Dendritic cell treated with granulocyte-macrophage colony-stimulating factor and Interleukin-4, amounts not matched to agents 40 ng/mL and 50 ng/mL, for 4 days (primary cell): ENCODE results near the gene ETV3L.
"Not testable (repeated sequence)": the region's sequence is repeated elsewhere in the genome, so short reads cannot be mapped to it uniquely, and the experiment has no call there.

Experiments used
- H3K27ac Mint-ChIP-seq: one replicate; pipeline ENCODE4 v1.8.0; 2022; ENCODE audit warnings: mild to moderate bottlenecking, mixed read lengths
- H3K27me3 Mint-ChIP-seq: one replicate; pipeline ENCODE4 v1.8.0; 2022; ENCODE audit warnings: mild to moderate bottlenecking, mixed read lengths
- H3K36me3 Mint-ChIP-seq: one replicate; pipeline ENCODE4 v1.8.0; 2022; ENCODE audit warnings: low read depth, mixed read lengths
- H3K4me1 Mint-ChIP-seq: one replicate; pipeline ENCODE4 v1.8.0; 2022; ENCODE audit warnings: low read depth, mixed read lengths
- H3K4me3 Mint-ChIP-seq: one replicate; pipeline ENCODE4 v1.8.0; 2022; ENCODE audit warnings: mild to moderate bottlenecking, moderate library complexity, mixed read lengths
- H3K9me3 Mint-ChIP-seq: one replicate; pipeline ENCODE4 v1.8.0; 2022; ENCODE audit warnings: mixed read lengths
- intact Hi-C: fragments of 100-400 bp; cut with micrococcal nuclease; formaldehyde crosslinking; loops from one replicate; pipeline ENCODE4 v1.15.0; 2022

ETV3L gene

DNA sequence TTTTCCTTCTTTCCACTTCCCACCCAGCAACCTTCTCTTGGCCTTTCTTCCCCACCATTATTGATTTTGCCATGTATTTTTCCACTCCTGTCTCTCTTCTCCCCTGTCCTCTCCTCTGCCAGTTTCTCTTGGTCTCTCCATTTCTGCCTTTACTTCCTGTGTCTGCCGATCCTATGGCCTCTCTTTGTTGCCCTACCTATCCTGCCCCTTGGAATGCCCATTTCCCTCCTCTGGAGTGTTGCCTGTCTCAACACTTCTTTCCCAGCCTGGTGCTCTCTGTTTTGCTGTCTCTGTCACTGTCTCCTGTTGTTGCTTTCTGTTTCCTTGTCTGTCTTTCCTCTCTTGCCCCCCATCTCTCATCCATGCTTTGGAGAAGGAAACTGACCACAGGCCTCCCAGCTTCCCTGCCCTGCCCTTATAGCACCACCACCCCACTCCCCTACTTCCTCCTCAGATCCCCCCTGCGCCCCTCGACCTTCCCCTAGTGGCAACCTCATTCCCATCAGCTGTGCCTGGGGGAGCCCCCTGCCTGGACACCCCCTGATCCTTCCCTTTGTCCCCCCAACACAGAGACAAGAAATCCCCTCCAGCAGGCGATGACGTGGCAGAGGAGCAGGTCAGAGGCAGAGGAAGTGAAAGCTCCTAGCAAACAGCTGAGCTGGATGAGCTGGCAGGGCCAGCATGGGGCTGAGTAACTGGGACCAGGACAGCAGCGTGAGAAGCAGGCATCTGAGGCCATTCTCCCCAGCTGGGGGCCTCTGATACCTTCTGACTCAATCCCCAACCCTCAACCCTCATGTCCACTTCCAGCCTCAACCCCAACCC lies 6.6 kb upstream of the ETV3L start:
- no peaks in the 10 kb centered on the region for H3K36me3 Mint-ChIP-seq
- peaks cover 19% of the 10 kb centered on the region for H3K27me3 Mint-ChIP-seq
- H3K9me3 Mint-ChIP-seq, result no peaks in the 10 kb centered on the region
- peak overlapping the region; percentile 44 for H3K4me3 Mint-ChIP-seq
- H3K27ac Mint-ChIP-seq, result peak overlapping the region; percentile 90
- H3K4me1 Mint-ChIP-seq, result peaks cover 89% of the 10 kb centered on the region
- intact Hi-C loops, result loop anchor here (1.0 to 5.0 kb wide), 2 partner anchors 31 to 51 kb away; no protein-coding TSS in a partner anchor

DNA sequence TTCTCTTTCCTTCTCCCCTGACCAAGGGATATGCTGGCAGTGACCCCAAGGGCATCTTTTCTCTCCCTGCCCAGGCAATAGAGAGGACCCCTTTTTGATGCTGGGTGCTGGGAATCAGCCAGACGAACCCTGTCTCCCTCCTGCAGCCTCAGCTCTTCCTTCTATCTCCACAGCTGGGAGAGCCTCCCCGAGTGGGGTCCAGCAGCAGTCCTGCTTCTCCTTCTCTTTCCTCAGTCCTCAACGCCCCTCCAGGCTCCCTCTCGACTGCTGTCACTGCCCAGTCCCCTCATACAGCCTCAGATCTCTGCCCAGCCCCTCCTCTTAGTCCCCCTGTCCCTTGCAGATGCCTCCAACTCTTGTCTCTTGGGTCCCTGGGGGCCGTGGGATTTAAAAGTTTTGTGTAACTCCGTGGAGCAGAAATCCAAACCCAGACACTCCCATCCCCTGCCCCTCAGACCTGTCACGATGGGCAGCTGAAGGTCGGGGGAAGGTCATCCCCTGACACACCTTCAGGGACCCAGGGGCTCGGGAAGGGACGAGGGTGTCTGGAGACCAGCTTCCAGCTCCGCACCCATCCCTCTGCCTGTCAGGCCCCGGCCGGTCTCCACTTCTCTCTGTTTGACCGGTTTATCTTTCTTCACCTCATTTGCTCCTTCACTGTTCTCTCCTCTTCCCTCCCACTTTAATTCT lies 5.8 kb upstream of the ETV3L start:
- no peaks in the 10 kb centered on the region for H3K9me3 Mint-ChIP-seq
- no peak overlapping the region for H3K4me3 Mint-ChIP-seq
- intact Hi-C loops, result loop anchor here (5.0 kb wide), 1 partner anchor 52 kb away; no protein-coding TSS in a partner anchor
- H3K27ac Mint-ChIP-seq, result peak overlapping the region; percentile 90
- H3K4me1 Mint-ChIP-seq, result peaks cover 87% of the 10 kb centered on the region
- H3K27me3 Mint-ChIP-seq, result peaks cover 18% of the 10 kb centered on the region
- no peaks in the 10 kb centered on the region for H3K36me3 Mint-ChIP-seq

DNA sequence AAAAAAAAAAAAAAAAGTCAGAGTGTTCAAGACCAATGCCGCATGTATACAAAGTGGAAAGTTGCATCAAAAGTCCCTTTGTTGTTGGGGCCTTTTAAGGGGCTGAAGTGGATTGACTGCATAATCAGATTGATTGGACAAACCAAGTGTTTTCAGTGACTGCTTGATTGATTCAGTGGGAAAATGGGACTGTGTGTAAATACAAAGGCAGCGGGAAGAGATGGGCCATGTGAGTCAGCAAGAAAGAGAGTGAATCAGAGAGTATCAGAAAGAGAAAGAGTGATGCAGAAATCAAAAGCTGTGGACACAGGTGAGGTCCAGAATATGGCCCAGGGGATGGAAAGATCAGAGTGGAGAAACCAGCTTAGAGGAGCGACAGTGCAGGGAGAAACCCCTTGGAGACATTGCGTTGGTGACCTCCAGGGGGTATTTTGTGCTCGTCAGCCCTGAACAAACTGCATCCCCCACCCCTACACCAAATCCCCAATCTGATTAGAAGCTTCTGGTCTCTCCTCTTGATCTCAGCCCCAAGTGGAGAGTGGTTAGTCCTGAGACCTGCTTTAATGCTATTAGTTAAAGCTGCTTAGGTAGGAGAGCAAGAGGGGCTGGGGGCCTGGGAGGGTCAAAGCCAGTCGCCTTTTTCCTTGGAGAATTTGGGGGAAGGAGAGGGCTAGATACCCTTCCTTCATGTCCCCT lies 5.1 kb upstream of the ETV3L start:
- Mint-ChIP-seq H3K27me3 (peaks cover 18% of the 10 kb centered on the region), H3K4me1 (peaks cover 81% of the 10 kb centered on the region), H3K27ac (peak overlapping the region; percentile 90), H3K4me3 (no peak overlapping the region), H3K9me3 (no peaks in the 10 kb centered on the region), H3K36me3 (no peaks in the 10 kb centered on the region)
- intact Hi-C loops, result loop anchor here (5.0 kb wide), 1 partner anchor 53 kb away; no protein-coding TSS in a partner anchor

DNA sequence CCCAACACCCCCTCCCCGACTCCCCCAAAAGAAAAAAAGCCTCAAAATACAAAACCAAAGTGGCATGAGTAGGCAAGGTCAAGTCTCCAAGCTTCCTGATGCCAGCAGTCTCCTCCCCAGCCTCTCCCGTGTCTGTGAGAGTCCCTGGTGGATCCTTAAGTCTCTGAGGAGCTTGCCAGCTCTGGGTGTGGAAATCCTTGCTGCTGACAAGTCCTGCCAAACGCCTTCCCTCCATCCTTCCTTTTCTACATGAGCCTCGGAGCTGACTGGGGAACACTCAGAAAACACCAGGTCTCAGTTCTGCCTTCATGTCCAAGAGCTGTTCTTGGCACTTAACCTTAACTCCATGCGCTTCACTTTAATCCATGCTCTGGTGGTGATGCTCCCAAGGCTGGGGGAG lies 3.7 kb upstream of the ETV3L start:
- Mint-ChIP-seq H3K27ac (no peak overlapping the region), H3K4me1 (peaks cover 80% of the 10 kb centered on the region), H3K27me3 (peaks cover 14% of the 10 kb centered on the region), H3K9me3 (no peaks in the 10 kb centered on the region), H3K4me3 (no peak overlapping the region), H3K36me3 (no peaks in the 10 kb centered on the region)
- intact Hi-C loops, result no loop called here

DNA sequence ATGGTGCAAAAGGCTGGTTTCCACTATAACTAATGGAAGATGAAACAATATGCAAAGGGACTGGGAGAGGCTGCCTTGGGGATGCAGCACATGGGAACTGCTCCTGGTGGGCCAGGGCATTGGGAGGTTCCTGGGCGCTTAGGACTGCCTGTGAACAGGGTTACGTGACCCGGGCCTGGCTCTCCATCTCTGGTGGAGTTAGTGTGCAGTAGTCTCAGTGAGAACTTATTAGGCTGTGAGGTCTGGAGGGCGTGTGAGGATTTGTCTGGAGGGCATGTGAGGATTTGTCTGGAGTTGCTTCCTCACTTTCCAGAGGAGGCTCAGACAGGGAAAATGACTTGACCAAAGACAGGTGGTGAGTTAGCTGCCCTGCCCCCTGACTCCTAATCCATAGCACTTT lies 1.5 kb upstream of the ETV3L start:
- intact Hi-C loops, result no loop called here
- no peaks in the 10 kb centered on the region for H3K36me3 Mint-ChIP-seq
- H3K9me3 Mint-ChIP-seq, result no peaks in the 10 kb centered on the region
- no peak overlapping the region for H3K27ac Mint-ChIP-seq
- no peak overlapping the region for H3K4me3 Mint-ChIP-seq
- peaks cover 61% of the 10 kb centered on the region for H3K4me1 Mint-ChIP-seq
- H3K27me3 Mint-ChIP-seq, result peaks cover 6% of the 10 kb centered on the region

DNA sequence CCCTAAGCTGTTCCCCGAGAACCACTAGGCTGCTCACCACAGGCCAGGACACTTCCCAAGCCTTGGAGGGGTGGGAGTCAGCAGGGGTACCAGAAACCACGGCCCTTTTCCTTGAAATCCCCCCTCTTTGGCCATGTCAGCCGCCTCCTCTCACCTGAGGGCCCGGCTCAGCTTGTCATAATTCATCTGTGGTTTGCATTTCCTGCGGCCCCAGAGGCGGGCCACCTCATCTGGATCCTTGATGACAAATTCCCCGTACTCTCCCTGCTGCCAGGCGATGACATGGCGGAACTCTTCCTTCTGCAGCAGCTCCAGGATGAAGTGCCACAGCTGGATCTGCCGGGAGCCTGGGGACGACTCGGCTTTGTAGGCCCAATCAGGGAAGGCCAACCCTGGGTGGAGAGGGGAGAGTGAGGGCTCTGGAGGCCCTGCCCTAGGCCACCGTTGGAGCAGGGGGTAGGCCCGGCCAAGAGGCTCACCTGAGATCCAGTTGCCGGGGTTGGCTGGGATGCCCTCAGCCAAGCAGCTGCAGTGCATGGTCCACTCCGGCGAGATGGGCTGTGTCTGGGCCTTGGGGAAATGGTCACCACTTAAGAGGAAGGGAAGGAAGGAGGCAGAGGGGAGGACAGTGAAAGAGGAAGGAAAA lies 498 bp downstream of the ETV3L start:
- H3K27me3 Mint-ChIP-seq, intact Hi-C loops, H3K27ac Mint-ChIP-seq, H3K4me3 Mint-ChIP-seq, H3K9me3 Mint-ChIP-seq, H3K36me3 Mint-ChIP-seq: not testable (repeated sequence)
- peaks cover 40% of the 10 kb centered on the region for H3K4me1 Mint-ChIP-seq

DNA sequence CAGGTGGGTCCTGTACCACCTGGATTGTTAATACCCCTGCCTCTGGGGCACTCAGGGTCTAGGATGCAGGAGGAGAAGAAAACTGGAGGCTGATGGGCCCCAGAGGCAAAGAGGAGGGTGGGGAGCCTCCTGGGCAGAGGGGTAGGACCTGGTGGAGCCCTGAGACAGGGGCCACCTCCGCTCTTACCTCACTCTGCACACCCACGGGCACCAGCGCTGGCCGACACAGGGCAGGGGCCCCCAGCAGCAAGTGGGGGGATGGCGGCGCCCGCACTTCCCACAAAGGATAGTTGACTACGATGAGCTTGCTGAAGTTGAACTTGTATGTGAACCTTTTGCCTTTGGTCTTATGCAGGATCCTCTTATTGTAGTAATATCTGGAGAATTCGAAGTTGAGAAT lies 1.1 kb downstream of the ETV3L start:
- no peak overlapping the region for H3K27ac Mint-ChIP-seq
- H3K4me3 Mint-ChIP-seq, result no peak overlapping the region
- H3K4me1 Mint-ChIP-seq, result peaks cover 37% of the 10 kb centered on the region
- peaks cover 6% of the 10 kb centered on the region for H3K27me3 Mint-ChIP-seq
- intact Hi-C loops, result no loop called here
- H3K36me3 Mint-ChIP-seq, result no peaks in the 10 kb centered on the region
- H3K9me3 Mint-ChIP-seq, result no peaks in the 10 kb centered on the region

DNA sequence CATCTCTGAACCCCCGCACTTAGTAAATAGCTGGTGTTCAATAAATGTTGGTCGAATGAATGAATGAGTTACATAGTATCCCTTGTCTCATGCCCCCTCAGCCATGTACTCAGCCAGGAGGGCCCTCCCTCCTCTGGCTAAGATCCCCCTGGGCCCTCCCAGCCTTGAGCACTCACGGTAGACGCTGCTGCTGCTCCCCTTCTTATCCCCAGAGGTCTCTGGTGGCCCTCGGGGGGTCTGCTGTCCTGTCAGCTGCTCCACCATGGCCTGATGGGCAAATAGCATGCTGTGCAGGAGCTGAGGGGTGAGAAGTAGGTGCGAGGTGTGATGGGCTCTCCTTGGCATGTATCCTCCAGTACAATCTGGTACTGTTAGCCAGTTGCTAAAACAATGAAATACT lies 1.9 kb downstream of the ETV3L start:
- Mint-ChIP-seq H3K4me1 (peaks cover 29% of the 10 kb centered on the region), H3K4me3 (no peak overlapping the region), H3K36me3 (no peaks in the 10 kb centered on the region), H3K27ac (no peak overlapping the region), H3K27me3 (peaks cover 6% of the 10 kb centered on the region), H3K9me3 (no peaks in the 10 kb centered on the region)
- intact Hi-C loops, result no loop called here

DNA sequence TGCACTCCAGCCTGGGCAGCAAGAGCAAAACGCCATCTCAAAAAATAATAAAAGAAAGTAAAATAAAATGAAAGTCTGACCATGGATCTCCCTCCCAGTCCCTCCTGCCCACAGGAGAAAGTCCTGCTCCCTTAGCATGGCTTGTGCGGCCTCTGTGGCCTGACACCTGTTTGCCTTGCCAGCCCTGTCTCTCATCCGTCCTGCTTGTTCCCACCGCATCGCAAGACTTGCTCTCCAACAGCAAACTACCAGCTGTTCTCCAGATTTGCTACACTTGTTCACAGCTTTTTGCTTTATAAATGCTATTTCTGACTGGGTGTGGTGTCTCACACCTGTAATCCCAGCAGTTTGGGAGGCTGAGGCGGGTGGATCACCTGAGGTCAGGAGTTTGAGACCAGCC lies 2.7 kb downstream of the ETV3L start:
- intact Hi-C loops, result no loop called here
- Mint-ChIP-seq H3K4me1 (peaks cover 31% of the 10 kb centered on the region), H3K27ac (no peak overlapping the region), H3K9me3 (no peaks in the 10 kb centered on the region), H3K36me3 (no peaks in the 10 kb centered on the region), H3K4me3 (no peak overlapping the region), H3K27me3 (peaks cover 5% of the 10 kb centered on the region)

DNA sequence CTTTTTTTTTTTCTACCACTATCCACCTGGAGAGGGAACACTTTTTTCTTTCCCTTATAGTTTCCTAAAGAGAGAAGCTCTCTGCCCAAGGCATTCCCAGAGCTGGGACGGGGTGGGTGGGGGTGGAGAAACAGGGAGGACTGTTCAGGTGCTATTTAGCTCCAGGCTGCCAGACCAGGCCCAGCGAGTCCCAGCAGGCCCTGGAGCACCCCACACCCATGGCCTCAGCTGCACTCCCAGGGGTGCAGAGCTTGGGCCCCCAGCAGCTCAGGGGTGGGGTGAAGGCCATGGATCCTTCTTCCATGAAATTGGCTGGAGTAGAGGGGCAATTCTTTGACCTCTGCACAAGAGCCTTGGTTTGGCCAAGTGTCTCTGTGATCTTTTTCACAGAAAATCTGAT lies 4.1 kb downstream of the ETV3L start:
- Mint-ChIP-seq H3K27ac (no peak overlapping the region), H3K27me3 (peaks cover 10% of the 10 kb centered on the region), H3K4me1 (peaks cover 26% of the 10 kb centered on the region), H3K4me3 (no peak overlapping the region), H3K9me3 (no peaks in the 10 kb centered on the region), H3K36me3 (no peaks in the 10 kb centered on the region)
- intact Hi-C loops, result no loop called here

DNA sequence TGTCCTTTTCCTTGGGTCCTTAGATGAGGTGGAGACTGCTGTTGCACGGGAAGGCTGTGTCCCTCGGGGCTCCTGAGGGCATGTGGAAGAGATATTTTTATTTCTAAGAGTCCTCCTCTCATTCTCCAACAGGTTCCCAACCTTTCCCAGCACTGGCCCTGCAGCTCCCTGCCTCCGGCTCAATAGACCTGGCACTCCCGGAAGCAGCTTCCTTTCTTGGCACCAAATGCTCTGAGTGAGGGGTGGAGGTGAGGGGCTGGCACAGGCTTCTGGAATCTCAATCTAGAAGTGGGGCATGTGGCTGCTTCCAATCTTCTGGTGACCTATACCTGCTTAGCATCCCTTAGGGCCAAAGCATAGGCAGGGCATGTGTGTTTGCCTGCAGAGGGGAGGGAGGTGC lies 4.5 kb downstream of the ETV3L start:
- no peak overlapping the region for H3K27ac Mint-ChIP-seq
- intact Hi-C loops, result no loop called here
- H3K4me3 Mint-ChIP-seq, result no peak overlapping the region
- H3K36me3 Mint-ChIP-seq, result no peaks in the 10 kb centered on the region
- H3K4me1 Mint-ChIP-seq, result peaks cover 26% of the 10 kb centered on the region
- H3K27me3 Mint-ChIP-seq, result peaks cover 14% of the 10 kb centered on the region
- no peaks in the 10 kb centered on the region for H3K9me3 Mint-ChIP-seq

DNA sequence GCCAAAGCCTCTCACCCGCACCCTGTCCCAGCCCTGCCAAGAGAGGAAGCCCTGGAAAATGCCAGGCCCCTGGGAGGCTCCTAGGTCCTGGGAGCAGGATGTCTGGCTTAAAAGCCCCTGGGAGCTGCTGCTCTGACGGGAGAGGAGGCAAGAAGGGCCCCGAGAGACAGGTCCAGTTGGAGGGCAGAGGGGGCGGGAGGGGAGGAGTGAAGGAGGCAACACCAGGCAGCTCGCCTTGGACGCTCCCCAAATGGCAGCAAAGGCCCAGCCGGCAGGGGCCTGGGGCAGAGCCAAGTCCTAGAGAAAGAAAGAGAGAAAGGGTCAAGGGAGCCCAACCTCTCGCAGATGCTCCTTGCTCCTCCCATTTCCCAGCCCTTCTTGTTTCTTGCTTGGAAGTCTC lies 6.8 kb downstream of the ETV3L start:
- H3K27me3 Mint-ChIP-seq, result peaks cover 12% of the 10 kb centered on the region
- peaks cover 10% of the 10 kb centered on the region for H3K4me1 Mint-ChIP-seq
- no peaks in the 10 kb centered on the region for H3K36me3 Mint-ChIP-seq
- H3K9me3 Mint-ChIP-seq, result no peaks in the 10 kb centered on the region
- no peak overlapping the region for H3K4me3 Mint-ChIP-seq
- intact Hi-C loops, result no loop called here
- no peak overlapping the region for H3K27ac Mint-ChIP-seq

DNA sequence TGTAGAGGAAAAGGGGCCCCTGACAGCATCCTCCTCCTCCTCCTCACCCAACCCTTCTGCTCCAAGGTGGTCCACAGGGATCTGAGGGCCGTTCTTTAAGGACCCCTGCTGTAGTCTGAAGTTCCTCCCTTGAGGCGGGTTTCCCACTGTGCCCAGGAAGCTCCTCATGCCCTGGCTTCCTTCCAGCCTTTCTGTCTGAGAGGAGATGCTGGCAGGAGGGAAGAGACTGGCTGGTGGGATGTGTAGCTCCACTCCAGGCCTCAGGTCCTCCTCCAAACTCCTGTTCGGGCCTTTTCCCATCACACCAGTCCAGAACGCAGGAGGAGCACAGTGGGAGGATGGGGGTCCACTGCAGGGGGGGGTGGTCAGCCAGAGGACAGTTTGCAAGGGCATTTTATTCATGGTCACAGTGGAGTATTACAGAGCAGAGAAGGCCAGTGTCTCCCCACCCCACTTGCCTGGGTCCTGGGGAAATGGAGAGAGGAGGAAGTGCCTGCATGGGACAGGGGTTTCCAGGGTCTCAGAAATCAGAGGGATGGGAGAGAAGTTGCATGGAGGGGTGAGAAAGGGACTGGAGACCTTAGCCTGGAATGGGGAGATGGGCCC lies 7.8 kb downstream of the ETV3L start:
- intact Hi-C loops, result no loop called here
- Mint-ChIP-seq H3K9me3 (no peaks in the 10 kb centered on the region), H3K4me3 (no peak overlapping the region), H3K36me3 (no peaks in the 10 kb centered on the region), H3K27ac (no peak overlapping the region), H3K4me1 (peaks cover 10% of the 10 kb centered on the region), H3K27me3 (peaks cover 12% of the 10 kb centered on the region)
